RWPE2 (cell line): ENCODE data around the gene PMEPA1.
A peak's percentile ranks its signal among the peaks of the same experiment; 100 is the strongest.

Source experiments
- ATAC-seq: fragments of 200-7000 bp; cut with Tn5 transposase; 3 replicates; pipeline ENCODE4 v1.9.1; 2021; ENCODE audit warnings: low read depth
- DNase-seq: peaks from one replicate; pipeline ENCODE4 v3.0.0-alpha.2; 2020; ENCODE audit warnings: low spot score
- H3K27ac ChIP-seq: fragments of 450-650 bp; 2 replicates; pipeline ENCODE4 v1.5.1; 2017; ENCODE audit warnings: mild to moderate bottlenecking; ENCODE audit not compliant: poor library complexity, severe bottlenecking
- H3K27me3 ChIP-seq: fragments of 250-450 bp; sonication (Bioruptor Pico); 2 replicates; pipeline ENCODE4 v1.5.1; 2021; ENCODE audit warnings: mild to moderate bottlenecking, moderate library complexity; ENCODE audit not compliant: insufficient read depth, poor library complexity, severe bottlenecking
- H3K36me3 ChIP-seq: fragments of 250-450 bp; sonication (Bioruptor Pico); 2 replicates; pipeline ENCODE4 v1.5.1; 2020; ENCODE audit warnings: low read depth, mild to moderate bottlenecking, moderate library complexity
- H3K4me1 ChIP-seq: fragments of 250-450 bp; sonication (Bioruptor Pico); 2 replicates; pipeline ENCODE4 v1.5.1; 2021; ENCODE audit warnings: mild to moderate bottlenecking, moderate library complexity; ENCODE audit not compliant: insufficient read depth, poor library complexity, severe bottlenecking
- H3K4me3 ChIP-seq: fragments of 250-450 bp; sonication (Bioruptor Pico); 2 replicates; pipeline ENCODE4 v1.5.1; 2021; ENCODE audit warnings: mild to moderate bottlenecking, moderate library complexity; ENCODE audit not compliant: severe bottlenecking
- H3K9me3 ChIP-seq: fragments of 250-450 bp; sonication (Bioruptor Pico); 2 replicates; pipeline ENCODE4 v1.5.1; 2021; ENCODE audit warnings: mild to moderate bottlenecking, moderate library complexity; ENCODE audit not compliant: severe bottlenecking
- TF ChIP-seq, protein P1 (sequence below): fragments of 450-650 bp; IDR thresholded peaks from one replicate; pipeline ENCODE4 v1.5.1; 2017; ENCODE audit warnings: mild to moderate bottlenecking, moderate library complexity; ENCODE audit not compliant: poor library complexity, severe bottlenecking

Gene PMEPA1

DNA sequence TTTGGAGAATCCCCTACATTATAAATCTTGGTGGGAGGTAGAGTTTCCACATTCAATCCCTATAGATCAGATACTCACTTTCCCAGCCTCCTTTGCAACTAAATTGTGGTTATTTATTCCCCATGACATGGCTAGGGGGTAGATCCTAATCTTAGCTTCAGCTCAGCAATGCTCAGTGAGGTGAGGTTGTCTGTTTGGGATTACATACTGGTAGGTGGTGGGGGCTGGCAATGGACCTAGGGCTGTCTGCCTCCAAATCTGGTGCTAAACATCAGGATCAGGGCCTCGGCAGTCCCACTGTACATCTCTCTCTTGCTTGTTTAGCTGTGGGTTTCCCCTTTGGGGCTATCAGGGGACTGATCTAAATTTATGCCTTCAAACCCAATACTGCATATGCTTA lies 45.8 kb upstream of the PMEPA1 start:
- DNase-seq: peak; percentile 56
- no peak overlapping the region for H3K27ac ChIP-seq

DNA sequence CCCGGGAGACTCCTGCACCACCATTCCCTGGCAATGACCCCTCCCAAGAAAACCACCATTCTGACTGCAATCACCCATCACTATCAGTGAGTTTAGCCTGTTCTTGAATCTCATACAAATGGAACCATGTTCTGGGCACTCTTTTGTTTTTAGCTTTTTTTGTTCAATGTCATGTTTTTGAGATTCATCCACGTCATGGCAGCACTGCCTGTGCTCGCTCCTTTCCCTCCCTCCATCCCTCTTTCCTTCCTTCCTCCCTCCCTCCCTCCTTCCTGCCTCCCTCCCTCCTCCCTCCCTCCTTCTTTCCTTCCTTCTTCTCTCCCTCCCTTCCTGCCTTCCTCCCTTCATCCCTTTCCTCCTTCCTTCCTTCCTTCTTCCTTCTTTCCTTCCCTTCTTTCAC lies 44.4 kb upstream of the PMEPA1 start:
- Histone ChIP-seq H3K9me3 (no peaks in the 10 kb centered on the region), H3K4me1 (peaks cover 2% of the 10 kb centered on the region), H3K36me3 (no peaks in the 10 kb centered on the region), H3K4me3 (no peak overlapping the region), H3K27ac (no peak overlapping the region), H3K27me3 (no peaks in the 10 kb centered on the region)
- DNase-seq (peak; percentile 7), ATAC-seq (no peak)
- TF ChIP-seq, protein P1, sequence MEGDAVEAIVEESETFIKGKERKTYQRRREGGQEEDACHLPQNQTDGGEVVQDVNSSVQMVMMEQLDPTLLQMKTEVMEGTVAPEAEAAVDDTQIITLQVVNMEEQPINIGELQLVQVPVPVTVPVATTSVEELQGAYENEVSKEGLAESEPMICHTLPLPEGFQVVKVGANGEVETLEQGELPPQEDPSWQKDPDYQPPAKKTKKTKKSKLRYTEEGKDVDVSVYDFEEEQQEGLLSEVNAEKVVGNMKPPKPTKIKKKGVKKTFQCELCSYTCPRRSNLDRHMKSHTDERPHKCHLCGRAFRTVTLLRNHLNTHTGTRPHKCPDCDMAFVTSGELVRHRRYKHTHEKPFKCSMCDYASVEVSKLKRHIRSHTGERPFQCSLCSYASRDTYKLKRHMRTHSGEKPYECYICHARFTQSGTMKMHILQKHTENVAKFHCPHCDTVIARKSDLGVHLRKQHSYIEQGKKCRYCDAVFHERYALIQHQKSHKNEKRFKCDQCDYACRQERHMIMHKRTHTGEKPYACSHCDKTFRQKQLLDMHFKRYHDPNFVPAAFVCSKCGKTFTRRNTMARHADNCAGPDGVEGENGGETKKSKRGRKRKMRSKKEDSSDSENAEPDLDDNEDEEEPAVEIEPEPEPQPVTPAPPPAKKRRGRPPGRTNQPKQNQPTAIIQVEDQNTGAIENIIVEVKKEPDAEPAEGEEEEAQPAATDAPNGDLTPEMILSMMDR: no peak

More for the DNA sequence above, 45.8 kb upstream of the PMEPA1 start:
- no peaks in the 10 kb centered on the region for H3K36me3 ChIP-seq
- no peaks in the 10 kb centered on the region for H3K27me3 ChIP-seq
- no peak for ATAC-seq
- H3K9me3 ChIP-seq: no peaks in the 10 kb centered on the region
- no peak overlapping the region for H3K4me3 ChIP-seq
- no peaks in the 10 kb centered on the region for H3K4me1 ChIP-seq
- TF ChIP-seq, protein P1: no peak

DNA sequence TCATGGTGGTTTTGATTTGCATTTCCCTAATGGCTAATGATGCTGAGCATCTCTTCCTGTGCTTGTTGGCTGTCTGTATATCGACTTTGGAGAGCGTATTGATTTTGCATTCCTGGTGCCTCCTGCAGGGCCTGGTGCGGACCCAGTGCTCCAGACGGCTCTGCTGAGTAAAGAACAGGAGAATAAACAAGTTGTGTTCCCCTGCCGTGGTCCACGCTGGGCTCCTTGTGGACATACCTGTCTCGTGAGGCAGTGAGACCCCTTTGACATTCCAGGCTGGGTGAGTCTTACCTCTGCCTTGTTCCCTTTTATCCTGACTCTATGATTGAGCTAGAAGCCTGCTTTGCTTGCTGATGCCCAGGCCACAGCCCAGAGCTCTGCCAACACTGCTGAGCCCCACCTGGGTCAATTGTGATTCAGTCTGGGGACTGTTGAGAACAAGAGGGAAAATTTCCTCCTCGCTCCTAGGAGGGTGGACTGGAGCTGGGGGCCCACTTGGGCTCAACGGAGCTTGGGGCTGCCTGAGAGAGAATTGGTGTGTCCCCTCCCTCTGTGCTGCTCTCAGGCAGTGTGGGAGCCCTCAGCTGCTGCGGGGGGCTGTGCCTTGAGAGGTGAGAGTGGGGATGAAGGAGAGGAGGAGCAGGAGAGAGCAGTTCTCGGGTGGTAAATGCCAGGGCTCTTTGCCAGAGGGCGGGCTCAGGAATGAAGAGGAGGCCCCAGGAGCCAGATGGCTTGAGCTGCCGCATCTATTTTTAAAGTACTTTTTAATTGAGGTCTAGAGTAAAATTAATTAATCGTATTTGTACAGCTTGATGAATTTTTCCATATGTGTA lies 43.7 kb upstream of the PMEPA1 start:
- TF ChIP-seq, protein P1: no peak
- Histone ChIP-seq H3K4me3 (no peak overlapping the region), H3K27me3 (no peaks in the 10 kb centered on the region), H3K27ac (no peak overlapping the region), H3K4me1 (peaks cover 7% of the 10 kb centered on the region), H3K36me3 (no peaks in the 10 kb centered on the region), H3K9me3 (no peaks in the 10 kb centered on the region)
- no peak for ATAC-seq
- peak; percentile 77 for DNase-seq

DNA sequence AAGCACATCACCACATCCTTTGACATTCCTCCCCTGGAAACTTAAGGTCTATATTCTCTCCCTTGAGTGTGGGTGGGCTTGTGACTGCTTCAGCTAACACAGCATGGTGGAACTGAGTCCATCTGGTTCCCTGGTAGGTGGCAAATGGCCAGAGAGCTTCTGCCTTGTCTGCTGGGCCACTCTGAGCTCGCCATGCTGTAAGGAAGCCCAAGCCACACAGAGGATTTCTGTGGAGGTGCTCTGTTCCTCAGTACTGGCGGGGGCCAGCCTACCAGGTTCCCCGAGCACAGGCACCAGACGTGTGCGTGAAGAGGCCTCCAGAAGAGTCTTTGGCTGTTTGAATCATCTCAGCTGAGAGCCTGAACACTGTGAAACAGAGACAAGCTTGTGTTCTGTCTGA lies 41.6 kb upstream of the PMEPA1 start:
- H3K36me3 ChIP-seq: no peaks in the 10 kb centered on the region
- H3K9me3 ChIP-seq: no peaks in the 10 kb centered on the region
- no peak overlapping the region for H3K4me3 ChIP-seq
- peaks cover 14% of the 10 kb centered on the region for H3K4me1 ChIP-seq
- H3K27ac ChIP-seq: no peak overlapping the region
- DNase-seq (peak; percentile 58), ATAC-seq (no peak)
- no peaks in the 10 kb centered on the region for H3K27me3 ChIP-seq
- TF ChIP-seq, protein P1: no peak

DNA sequence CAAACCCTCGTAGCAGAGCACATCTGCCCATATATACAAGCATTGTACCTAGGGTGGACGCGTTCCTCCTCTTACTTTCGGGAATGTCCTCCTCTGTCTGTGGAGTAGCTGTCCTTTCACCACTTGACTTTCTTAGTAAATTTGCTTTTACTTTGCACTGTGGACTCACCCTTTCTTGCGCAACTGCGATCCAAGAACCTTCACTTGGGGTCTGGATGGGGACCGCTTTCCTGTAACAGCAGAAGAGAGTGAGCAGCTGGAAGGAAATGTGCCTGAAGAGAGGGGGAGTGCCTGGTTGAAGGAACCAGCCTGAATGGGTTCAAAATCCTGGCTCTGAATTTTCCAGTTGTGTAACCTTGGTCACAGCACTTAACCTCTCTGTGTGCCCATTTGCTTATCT lies 40.1 kb upstream of the PMEPA1 start:
- DNase-seq (peak; percentile 48), ATAC-seq (no peak)
- no peaks in the 10 kb centered on the region for H3K36me3 ChIP-seq
- H3K27me3 ChIP-seq: no peaks in the 10 kb centered on the region
- H3K4me3 ChIP-seq: no peak overlapping the region
- TF ChIP-seq, protein P1: no peak
- H3K4me1 ChIP-seq: peaks cover 14% of the 10 kb centered on the region
- no peak overlapping the region for H3K27ac ChIP-seq
- no peaks in the 10 kb centered on the region for H3K9me3 ChIP-seq
